Measurements from ENCODE around the gene TIMP2.

The TIMP2 gene

DNA sequence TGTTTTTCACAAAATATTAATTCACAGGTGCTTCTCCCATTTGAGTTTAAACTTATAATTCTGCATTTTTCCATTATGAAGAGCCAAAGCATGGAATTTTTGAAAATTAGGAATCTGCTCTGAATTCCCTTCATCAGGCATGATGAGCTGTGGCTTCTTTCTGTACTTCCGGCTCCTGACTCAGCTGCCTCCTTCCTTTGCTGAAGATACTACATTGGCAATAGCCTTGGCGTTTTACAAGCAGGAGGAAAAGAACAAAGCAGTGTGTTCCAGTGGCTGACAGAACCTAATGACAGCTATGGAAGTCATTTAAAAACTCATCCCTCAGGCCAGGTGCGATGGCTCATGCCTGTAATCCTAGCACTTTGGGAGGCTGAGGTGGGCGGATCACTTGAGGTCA lies 66.1 kb downstream of the TIMP2 start:
- no peaks in the 10 kb centered on the region for H4K20me1 ChIP-seq (ENCODE audit: insufficient read depth)
- no peaks in the 10 kb centered on the region for H3K27me3 ChIP-seq (ENCODE audit: insufficient read depth, low read depth)
- H3K4me3 ChIP-seq (IDR thresholded peaks at IDR 0.05; ENCODE audit: insufficient read depth, low read depth, low read length) = no peak overlapping the region
- no peaks in the 10 kb centered on the region for H3K4me1 ChIP-seq (ENCODE audit: low read depth, poor library complexity, severe bottlenecking)
- no peak overlapping the region for H2AFZ ChIP-seq (ENCODE audit: low read depth)
- H3K36me3 ChIP-seq (ENCODE audit: insufficient read depth) = no peaks in the 10 kb centered on the region
- H3K4me2 ChIP-seq = no peak overlapping the region
- H3K79me2 ChIP-seq (ENCODE audit: insufficient read depth, low read depth) = no peaks in the 10 kb centered on the region
- H3K9ac ChIP-seq = no peak overlapping the region
- H3K27ac ChIP-seq = no peak overlapping the region
- TF ChIP-seq, protein P1, sequence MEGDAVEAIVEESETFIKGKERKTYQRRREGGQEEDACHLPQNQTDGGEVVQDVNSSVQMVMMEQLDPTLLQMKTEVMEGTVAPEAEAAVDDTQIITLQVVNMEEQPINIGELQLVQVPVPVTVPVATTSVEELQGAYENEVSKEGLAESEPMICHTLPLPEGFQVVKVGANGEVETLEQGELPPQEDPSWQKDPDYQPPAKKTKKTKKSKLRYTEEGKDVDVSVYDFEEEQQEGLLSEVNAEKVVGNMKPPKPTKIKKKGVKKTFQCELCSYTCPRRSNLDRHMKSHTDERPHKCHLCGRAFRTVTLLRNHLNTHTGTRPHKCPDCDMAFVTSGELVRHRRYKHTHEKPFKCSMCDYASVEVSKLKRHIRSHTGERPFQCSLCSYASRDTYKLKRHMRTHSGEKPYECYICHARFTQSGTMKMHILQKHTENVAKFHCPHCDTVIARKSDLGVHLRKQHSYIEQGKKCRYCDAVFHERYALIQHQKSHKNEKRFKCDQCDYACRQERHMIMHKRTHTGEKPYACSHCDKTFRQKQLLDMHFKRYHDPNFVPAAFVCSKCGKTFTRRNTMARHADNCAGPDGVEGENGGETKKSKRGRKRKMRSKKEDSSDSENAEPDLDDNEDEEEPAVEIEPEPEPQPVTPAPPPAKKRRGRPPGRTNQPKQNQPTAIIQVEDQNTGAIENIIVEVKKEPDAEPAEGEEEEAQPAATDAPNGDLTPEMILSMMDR (conservative IDR thresholded peaks at IDR 0.05; ENCODE audit: low read depth, low read length) = no peak

DNA sequence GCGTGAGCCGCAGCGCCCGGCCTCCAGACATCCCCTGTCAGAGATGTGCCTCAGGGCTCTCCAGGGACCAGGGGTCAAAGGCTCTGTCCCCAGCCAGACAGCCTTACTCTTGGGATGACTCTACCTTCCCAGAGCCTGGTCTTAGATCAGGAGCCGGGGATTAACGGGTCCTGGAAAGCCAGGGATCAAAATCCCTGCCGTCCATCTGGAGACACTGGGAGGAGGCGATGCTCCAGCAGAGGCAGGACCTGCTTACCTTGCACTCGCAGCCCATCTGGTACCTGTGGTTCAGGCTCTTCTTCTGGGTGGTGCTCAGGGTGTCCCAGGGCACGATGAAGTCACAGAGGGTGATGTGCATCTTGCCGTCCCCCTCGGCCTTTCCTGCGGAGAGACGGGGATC lies 67.9 kb downstream of the TIMP2 start:
- Histone ChIP-seq H3K27me3 (ENCODE audit: insufficient read depth, low read depth) (no peaks in the 10 kb centered on the region), H3K9ac (no peak overlapping the region), H3K4me2 (no peak overlapping the region), H3K4me1 (ENCODE audit: low read depth, poor library complexity, severe bottlenecking) (no peaks in the 10 kb centered on the region), H3K79me2 (ENCODE audit: insufficient read depth, low read depth) (no peaks in the 10 kb centered on the region), H3K27ac (no peak overlapping the region), H3K4me3 (IDR thresholded peaks at IDR 0.05; ENCODE audit: insufficient read depth, low read depth, low read length) (no peak overlapping the region), H3K36me3 (ENCODE audit: insufficient read depth) (no peaks in the 10 kb centered on the region), H4K20me1 (ENCODE audit: insufficient read depth) (no peaks in the 10 kb centered on the region), H2AFZ (ENCODE audit: low read depth) (no peak overlapping the region)
- TF ChIP-seq, protein P1 (conservative IDR thresholded peaks at IDR 0.05; ENCODE audit: low read depth, low read length) = no peak

DNA sequence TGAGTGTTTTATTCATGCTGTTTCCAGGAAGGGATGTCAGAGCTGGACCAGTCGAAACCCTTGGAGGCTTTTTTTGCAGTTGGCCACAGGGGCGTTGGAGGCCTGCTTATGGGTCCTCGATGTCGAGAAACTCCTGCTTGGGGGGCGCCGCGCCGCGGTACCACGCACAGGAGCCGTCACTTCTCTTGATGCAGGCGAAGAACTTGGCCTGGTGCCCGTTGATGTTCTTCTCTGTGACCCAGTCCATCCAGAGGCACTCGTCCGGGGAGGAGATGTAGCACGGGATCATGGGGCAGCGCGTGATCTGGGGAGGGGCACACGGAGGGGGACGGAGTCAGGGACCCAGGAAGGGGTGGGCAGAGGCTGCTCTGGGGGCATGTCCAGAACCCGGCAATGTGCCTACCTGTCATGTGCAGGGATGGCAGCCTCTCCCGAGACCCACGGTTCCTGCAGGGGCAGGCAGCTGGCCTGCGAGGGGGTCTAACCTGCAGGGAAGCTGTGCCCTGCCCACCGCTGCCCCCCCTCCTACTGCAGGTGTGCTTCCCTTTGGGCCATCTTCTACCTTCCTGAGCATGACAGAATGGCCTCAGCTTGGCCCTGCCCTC lies 69.5 kb downstream of the TIMP2 start:
- Histone ChIP-seq H3K36me3 (ENCODE audit: insufficient read depth) (no peaks in the 10 kb centered on the region), H3K79me2 (ENCODE audit: insufficient read depth, low read depth) (no peaks in the 10 kb centered on the region), H2AFZ (ENCODE audit: low read depth) (no peak overlapping the region), H3K27me3 (ENCODE audit: insufficient read depth, low read depth) (no peaks in the 10 kb centered on the region), H3K4me3 (IDR thresholded peaks at IDR 0.05; ENCODE audit: insufficient read depth, low read depth, low read length) (no peak overlapping the region), H3K9ac (no peak overlapping the region), H3K4me2 (no peak overlapping the region), H4K20me1 (ENCODE audit: insufficient read depth) (no peaks in the 10 kb centered on the region), H3K27ac (no peak overlapping the region), H3K4me1 (ENCODE audit: low read depth, poor library complexity, severe bottlenecking) (no peaks in the 10 kb centered on the region)
- TF ChIP-seq, protein P1 (conservative IDR thresholded peaks at IDR 0.05; ENCODE audit: low read depth, low read length) = no peak

DNA sequence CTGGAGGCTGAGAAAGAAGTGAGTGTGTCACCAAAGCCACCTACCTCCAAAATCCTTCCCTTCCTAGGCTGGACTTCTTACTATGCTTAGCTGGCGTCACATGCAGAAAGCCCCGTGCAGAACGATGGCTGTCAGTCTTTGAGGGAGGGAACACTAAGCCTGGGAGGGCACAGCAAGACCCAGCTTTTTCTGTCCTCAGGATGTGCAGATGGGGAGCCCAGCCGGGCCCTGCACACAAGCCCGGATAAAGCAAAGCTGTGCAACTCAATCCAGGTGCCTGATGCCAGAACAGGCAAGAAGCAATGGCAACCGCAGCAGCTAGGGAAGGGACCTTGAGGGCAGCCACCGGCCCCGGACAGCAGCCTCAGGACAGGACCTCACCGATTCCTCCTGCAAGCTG lies 70.7 kb downstream of the TIMP2 start:
- H3K4me2 ChIP-seq = no peak overlapping the region
- H3K79me2 ChIP-seq (ENCODE audit: insufficient read depth, low read depth) = no peaks in the 10 kb centered on the region
- no peaks in the 10 kb centered on the region for H4K20me1 ChIP-seq (ENCODE audit: insufficient read depth)
- H3K4me1 ChIP-seq (ENCODE audit: low read depth, poor library complexity, severe bottlenecking) = no peaks in the 10 kb centered on the region
- no peak overlapping the region for H3K27ac ChIP-seq
- no peaks in the 10 kb centered on the region for H3K27me3 ChIP-seq (ENCODE audit: insufficient read depth, low read depth)
- no peaks in the 10 kb centered on the region for H3K36me3 ChIP-seq (ENCODE audit: insufficient read depth)
- no peak overlapping the region for H2AFZ ChIP-seq (ENCODE audit: low read depth)
- no peak overlapping the region for H3K4me3 ChIP-seq (IDR thresholded peaks at IDR 0.05; ENCODE audit: insufficient read depth, low read depth, low read length)
- TF ChIP-seq, protein P1 (conservative IDR thresholded peaks at IDR 0.05; ENCODE audit: low read depth, low read length) = no peak
- H3K9ac ChIP-seq = no peak overlapping the region

Data from KMS-11 (cell line).